ENCODE measurements around the gene ZEB1.

The ZEB1 gene

GRCh38 chr10:31358688-31359330, 39.8 kb downstream of the ZEB1 start:
- TF ChIP-seq CTCF (IDR thresholded peaks at IDR 0.05) = no peak

GRCh38 chr10:31359979-31360378, 41.0 kb downstream of the ZEB1 start:
- no peak for TF ChIP-seq CTCF (IDR thresholded peaks at IDR 0.05)

- no peak for TF ChIP-seq CTCF (IDR thresholded peaks at IDR 0.05)
Measured at GRCh38 chr10:31362023-31362641, 43.1 kb downstream of the ZEB1 start.

- TF ChIP-seq CTCF (IDR thresholded peaks at IDR 0.05) = no peak
Measured at GRCh38 chr10:31366703-31367102, 47.7 kb downstream of the ZEB1 start.

GRCh38 chr10:31368724-31369123, 49.7 kb downstream of the ZEB1 start:
- TF ChIP-seq CTCF (IDR thresholded peaks at IDR 0.05) = no peak

- no peak for TF ChIP-seq CTCF (IDR thresholded peaks at IDR 0.05)
Measured at GRCh38 chr10:31372439-31372838, 53.4 kb downstream of the ZEB1 start.

- TF ChIP-seq CTCF (IDR thresholded peaks at IDR 0.05) = no peak
Measured at GRCh38 chr10:31374146-31374696, 55.2 kb downstream of the ZEB1 start.

All from LNCAP (cell line).